Measurements from ENCODE around the gene CAMTA1. TPM values are rescaled to one million over a fixed set of nuclear protein-coding genes. Genes with fewer than 3 reads are reported as not detected.

CAMTA1 gene
- total RNA-seq, 1 experiment from 2014 or later, result 69.5 TPM

DNA sequence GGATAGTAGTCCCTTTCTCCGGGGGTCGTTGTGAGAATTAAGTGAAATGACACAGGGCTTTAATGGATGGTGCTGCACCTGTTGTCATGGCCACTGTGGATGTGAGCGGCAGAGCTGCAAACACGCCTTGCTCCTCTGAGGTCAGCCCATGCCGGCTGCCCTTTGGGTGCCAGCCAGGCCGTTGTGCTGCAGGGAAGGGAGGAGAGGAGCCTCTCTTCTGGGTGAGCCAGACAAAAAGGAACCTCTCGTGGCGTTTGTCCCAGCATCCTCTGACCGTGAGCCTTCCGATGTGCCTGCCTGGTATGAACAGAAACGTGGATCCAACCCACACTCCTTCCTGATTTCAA is 602.9 kb downstream of the CAMTA1 start:
- Histone ChIP-seq H3K9me2 (ENCODE audit: insufficient read depth) (no peaks in the 10 kb centered on the region), H2AFZ (ENCODE audit: low read depth, low read length, poor library complexity, severe bottlenecking) (no peak overlapping the region), H3K27me3 (ENCODE audit: insufficient read depth, low read length) (no peaks in the 10 kb centered on the region), H4K20me1 (ENCODE audit: insufficient read depth) (no peaks in the 10 kb centered on the region), H3K79me2 (ENCODE audit: insufficient read depth, low read length) (no peaks in the 10 kb centered on the region), H3K9ac (ENCODE audit: low read length) (no peak overlapping the region), H3K4me1 (ENCODE audit: control insufficient read depth in 1 of 2, insufficient read depth in 2 of 2, low read length in 2 of 2) (peaks cover 8 to 11% of the 10 kb centered on the region in 2 experiments; a peak in 2 of 4 replicates), H3K27ac (ENCODE audit: low read depth, low read length) (no peak overlapping the region), H3K9me3 (ENCODE audit: control insufficient read depth in 1 of 2, insufficient read depth in 1 of 2, low read depth in 1 of 2, low read length in 2 of 2) (no peaks in the 10 kb centered on the region), H3K4me3 (replicated peaks in 1 of 2; ENCODE audit: low read depth in 1 of 2, low read length in 2 of 2) (no peak overlapping the region), H3K36me3 (ENCODE audit: control insufficient read depth in 1 of 2, insufficient read depth in 2 of 2, low read length in 2 of 2) (no peaks in the 10 kb centered on the region), H3K4me2 (ENCODE audit: low read length) (no peak overlapping the region)
- TF ChIP-seq ZFX (IDR thresholded peaks at IDR 0.05), result no peak
- TF ChIP-seq SIN3A (IDR thresholded peaks at IDR 0.05; ENCODE audit: low read depth), result no peak
- ChIA-PET POLR2A (no interaction called here), CTCF (no interaction called here), RAD21 (ENCODE audit: low non-redundant PET in 1 of 2, low total read pairs in 2 of 2, uncharacterized antibody in 2 of 2, unreplicated experiment in 2 of 2) (no interaction called here)
- DNase-seq (ENCODE audit: low read depth, low spot score) (no peak), ATAC-seq (no peak)
- no TSS peak for BruUV-seq (replicated peaks)
- intact Hi-C loops (cut with micrococcal nuclease), result no loop called here

DNA sequence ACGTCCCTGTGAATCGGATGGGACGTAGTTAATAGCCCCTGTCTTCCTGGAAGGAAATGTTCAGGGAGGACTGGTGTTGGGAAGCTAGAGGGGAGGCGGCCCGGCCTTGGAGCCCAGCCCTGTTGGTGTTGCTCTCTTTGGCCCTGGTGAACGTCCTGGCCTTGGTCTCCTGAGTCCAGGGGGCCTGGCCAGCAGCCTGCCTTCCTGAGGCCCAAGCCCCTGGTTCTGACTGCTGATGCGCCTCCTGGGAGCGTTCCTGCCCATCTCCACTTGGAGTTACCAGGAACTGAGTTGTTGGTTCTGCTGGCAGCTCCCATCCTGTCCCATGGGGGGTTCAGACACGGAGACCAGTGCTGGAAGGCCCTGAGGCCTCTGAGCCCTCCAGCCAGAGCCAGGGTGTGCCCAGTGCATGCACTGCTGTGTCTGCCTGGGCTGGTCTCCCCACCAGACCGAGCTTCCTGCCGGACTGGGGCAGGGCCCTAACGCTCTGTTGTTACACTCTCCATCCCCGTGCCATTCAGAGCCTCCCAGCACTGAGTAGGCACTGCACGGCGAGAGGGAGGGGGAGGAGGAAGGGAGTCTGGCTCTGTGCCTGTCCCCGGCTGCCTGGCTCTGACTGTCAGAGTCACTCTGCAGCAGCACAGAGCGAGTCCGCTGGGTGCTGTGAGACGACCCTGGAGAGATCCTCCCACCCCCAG is 603.4 kb downstream of the CAMTA1 start:
- Histone ChIP-seq H2AFZ (ENCODE audit: low read depth, low read length, poor library complexity, severe bottlenecking) (no peak overlapping the region), H3K9me2 (ENCODE audit: insufficient read depth) (no peaks in the 10 kb centered on the region), H3K9ac (ENCODE audit: low read length) (no peak overlapping the region), H3K4me3 (replicated peaks in 1 of 2; ENCODE audit: low read depth in 1 of 2, low read length in 2 of 2) (no peak overlapping the region), H3K27me3 (ENCODE audit: insufficient read depth, low read length) (no peaks in the 10 kb centered on the region), H3K4me2 (ENCODE audit: low read length) (no peak overlapping the region), H3K36me3 (ENCODE audit: control insufficient read depth in 1 of 2, insufficient read depth in 2 of 2, low read length in 2 of 2) (no peaks in the 10 kb centered on the region), H3K4me1 (ENCODE audit: control insufficient read depth in 1 of 2, insufficient read depth in 2 of 2, low read length in 2 of 2) (peaks cover 8 to 11% of the 10 kb centered on the region in 2 experiments; a peak in 2 of 4 replicates), H3K79me2 (ENCODE audit: insufficient read depth, low read length) (no peaks in the 10 kb centered on the region), H3K9me3 (ENCODE audit: control insufficient read depth in 1 of 2, insufficient read depth in 1 of 2, low read depth in 1 of 2, low read length in 2 of 2) (no peaks in the 10 kb centered on the region), H4K20me1 (ENCODE audit: insufficient read depth) (no peaks in the 10 kb centered on the region), H3K27ac (ENCODE audit: low read depth, low read length) (no peak overlapping the region)
- ChIA-PET POLR2A (no interaction called here), RAD21 (ENCODE audit: low non-redundant PET in 1 of 2, low total read pairs in 2 of 2, uncharacterized antibody in 2 of 2, unreplicated experiment in 2 of 2) (no interaction called here), CTCF (no interaction called here)
- TF ChIP-seq EZH2phosphoT487 (IDR thresholded peaks at IDR 0.05; ENCODE audit: borderline replicate concordance) (no peak), ZNF274 (IDR thresholded peaks at IDR 0.05; ENCODE audit: low read depth, low read length) (no peak), CTCF (IDR thresholded peaks at IDR 0.05 in 2 of 3, conservative IDR thresholded peaks at IDR 0.05 in 1 of 3; ENCODE audit: borderline replicate concordance in 1 of 3, insufficient read depth in 1 of 3, low read depth in 2 of 3, low read length in 2 of 3) (no peak), FOSL1 (IDR thresholded peaks at IDR 0.05; ENCODE audit: low read depth) (no peak), SRF (IDR thresholded peaks at IDR 0.05; ENCODE audit: low read depth) (no peak), JUND (IDR thresholded peaks at IDR 0.05) (no peak), POLR2AphosphoS5 (IDR thresholded peaks at IDR 0.05; ENCODE audit: low read depth, low read length) (no peak), SP1 (IDR thresholded peaks at IDR 0.05; ENCODE audit: low read depth) (no peak)
- TF ChIP-seq, protein P1, sequence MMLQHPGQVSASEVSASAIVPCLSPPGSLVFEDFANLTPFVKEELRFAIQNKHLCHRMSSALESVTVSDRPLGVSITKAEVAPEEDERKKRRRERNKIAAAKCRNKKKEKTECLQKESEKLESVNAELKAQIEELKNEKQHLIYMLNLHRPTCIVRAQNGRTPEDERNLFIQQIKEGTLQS (IDR thresholded peaks at IDR 0.05), result no peak
- ATAC-seq, result no peak
- intact Hi-C loops (cut with micrococcal nuclease), result no loop called here
- no peak for DNase-seq (ENCODE audit: low read depth, low spot score)
- no TSS peak for BruUV-seq (replicated peaks)

Data from HCT116 (cell line).